ENCODE measurements around the gene KNDC1.

KNDC1 gene

DNA sequence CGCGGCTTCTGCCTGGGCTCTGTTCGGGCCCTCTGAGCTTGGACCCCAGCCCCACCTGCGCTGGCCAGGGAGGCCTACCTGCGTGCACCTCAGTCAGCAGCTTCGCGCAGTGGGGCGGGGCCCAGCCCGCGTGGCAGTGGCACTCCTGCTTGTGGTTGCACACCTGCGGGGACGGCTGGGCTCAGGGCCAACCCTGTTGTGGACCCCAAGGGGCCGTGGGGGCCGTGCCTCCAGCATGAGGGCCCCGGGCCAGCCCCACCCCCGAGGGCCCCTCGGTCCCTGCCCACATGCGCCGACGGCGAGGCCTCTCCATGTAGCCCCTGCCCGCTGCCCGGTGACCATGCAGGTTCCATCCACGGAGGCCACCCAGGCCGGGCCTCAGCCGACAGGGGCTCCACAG is 109.3 kb downstream of the KNDC1 start:
- Mint-ChIP-seq H3K4me3 (no peak overlapping the region), H3K4me1 (peaks cover 9% of the 10 kb centered on the region), H3K9me3 (no peaks in the 10 kb centered on the region), H3K27ac (no peak overlapping the region), H3K27me3 (no peaks in the 10 kb centered on the region), H3K36me3 (peaks cover 8% of the 10 kb centered on the region)
- DNase-seq (ENCODE audit: low spot score in 2 of 2): no peak
- no peak for ATAC-seq (ENCODE audit: low read depth)

DNA sequence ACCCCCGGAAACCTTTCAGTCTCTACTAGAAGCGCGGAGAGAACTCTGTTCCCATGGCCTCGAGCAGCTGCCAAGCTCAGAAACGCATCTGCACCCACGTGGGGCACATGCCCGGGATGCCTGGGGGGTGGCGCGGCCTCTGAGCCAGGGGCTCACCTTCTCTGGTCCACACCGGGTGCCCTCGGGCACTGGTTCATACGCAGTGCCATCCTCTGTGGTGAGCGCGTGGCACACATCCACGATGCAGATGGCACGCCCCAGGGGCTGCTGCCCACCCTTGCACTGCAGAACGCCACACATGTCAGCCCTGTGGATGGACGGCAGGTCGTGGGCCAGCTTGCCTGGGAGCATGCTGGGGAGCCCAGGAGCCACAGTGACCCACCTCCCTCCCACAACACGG is 110.2 kb downstream of the KNDC1 start:
- no peak for DNase-seq (ENCODE audit: low spot score in 2 of 2)
- H3K4me1 Mint-ChIP-seq: peaks cover 2% of the 10 kb centered on the region
- H3K36me3 Mint-ChIP-seq: peaks cover 6% of the 10 kb centered on the region
- no peak for ATAC-seq (ENCODE audit: low read depth)
- H3K4me3 Mint-ChIP-seq: no peak overlapping the region
- no peak overlapping the region for H3K27ac Mint-ChIP-seq
- H3K27me3 Mint-ChIP-seq: no peaks in the 10 kb centered on the region
- no peaks in the 10 kb centered on the region for H3K9me3 Mint-ChIP-seq

DNA sequence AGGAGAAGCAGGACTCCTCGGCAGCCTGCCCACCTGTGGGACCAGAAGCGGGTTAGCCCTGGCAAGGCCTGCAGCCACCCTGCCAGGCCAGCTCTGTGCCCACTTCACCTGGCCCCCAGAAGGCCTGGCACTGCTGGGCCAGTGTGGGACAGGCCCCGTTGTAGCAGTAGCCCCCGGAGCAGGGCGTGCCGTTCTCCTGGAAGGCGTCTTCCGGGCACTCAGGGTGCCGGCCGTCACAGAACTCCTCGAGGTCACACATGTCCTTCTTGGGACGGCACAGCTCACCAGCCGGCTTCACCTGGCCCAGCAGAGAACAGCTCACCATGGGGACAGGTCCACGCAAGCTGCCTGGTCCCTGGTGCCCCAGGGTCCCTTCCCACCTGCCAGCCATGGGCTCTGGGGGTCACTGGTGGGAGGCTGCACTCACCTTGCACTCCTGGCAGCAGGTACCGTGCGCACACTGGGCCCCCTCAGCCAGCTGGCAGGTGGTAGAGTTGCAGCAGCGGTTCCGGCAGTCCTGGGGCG is 110.8 kb downstream of the KNDC1 start:
- Mint-ChIP-seq H3K27ac (no peak overlapping the region), H3K27me3 (no peaks in the 10 kb centered on the region), H3K36me3 (peaks cover 6% of the 10 kb centered on the region), H3K9me3 (no peaks in the 10 kb centered on the region), H3K4me3 (no peak overlapping the region), H3K4me1 (no peaks in the 10 kb centered on the region)
- ATAC-seq (ENCODE audit: low read depth) (no peak), DNase-seq (ENCODE audit: low spot score in 2 of 2) (no peak)

DNA sequence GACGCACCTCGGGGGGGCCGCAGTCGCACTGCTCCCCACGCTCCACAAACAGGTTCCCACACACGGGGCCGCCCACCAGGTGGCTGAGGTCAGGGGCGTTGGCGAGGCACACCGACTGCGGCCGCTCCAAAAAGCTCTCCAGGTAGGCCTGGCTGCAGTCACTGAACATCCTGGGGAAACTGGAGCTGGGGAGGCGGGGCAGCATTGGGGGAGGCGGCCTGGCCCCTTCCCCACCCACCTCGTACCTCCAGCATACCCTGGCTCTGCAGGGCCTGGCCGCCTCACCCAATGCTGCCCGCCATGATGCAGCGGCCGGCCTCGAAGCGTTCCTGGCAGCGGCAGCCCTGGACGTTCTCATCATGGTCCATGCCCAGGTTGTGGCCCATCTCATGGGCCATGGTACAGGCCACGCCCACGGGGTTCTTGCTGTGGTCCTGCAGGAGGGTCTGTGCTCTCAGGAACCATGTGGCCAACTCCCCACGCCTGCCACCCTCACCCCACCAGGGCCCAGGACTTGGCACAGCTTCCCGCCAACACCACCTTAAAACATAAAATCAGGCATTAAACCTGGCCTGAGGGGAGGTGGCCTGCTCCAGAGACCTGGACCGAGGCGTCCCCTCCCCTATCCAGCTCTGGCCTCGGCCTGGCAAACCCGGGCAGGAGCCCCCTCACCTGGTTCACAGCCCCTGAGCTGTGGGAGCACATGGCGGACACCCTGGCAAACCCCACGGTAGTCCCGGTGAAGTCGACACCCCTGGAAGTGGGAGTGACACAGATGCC is 111.7 kb downstream of the KNDC1 start:
- no peaks in the 10 kb centered on the region for H3K9me3 Mint-ChIP-seq
- no peak overlapping the region for H3K4me3 Mint-ChIP-seq
- peaks cover 6% of the 10 kb centered on the region for H3K36me3 Mint-ChIP-seq
- peak overlapping the region; percentile 31 for H3K27ac Mint-ChIP-seq
- ATAC-seq (ENCODE audit: low read depth): no peak
- no peaks in the 10 kb centered on the region for H3K27me3 Mint-ChIP-seq
- no peaks in the 10 kb centered on the region for H3K4me1 Mint-ChIP-seq
- no peak for DNase-seq (ENCODE audit: low spot score in 2 of 2)

DNA sequence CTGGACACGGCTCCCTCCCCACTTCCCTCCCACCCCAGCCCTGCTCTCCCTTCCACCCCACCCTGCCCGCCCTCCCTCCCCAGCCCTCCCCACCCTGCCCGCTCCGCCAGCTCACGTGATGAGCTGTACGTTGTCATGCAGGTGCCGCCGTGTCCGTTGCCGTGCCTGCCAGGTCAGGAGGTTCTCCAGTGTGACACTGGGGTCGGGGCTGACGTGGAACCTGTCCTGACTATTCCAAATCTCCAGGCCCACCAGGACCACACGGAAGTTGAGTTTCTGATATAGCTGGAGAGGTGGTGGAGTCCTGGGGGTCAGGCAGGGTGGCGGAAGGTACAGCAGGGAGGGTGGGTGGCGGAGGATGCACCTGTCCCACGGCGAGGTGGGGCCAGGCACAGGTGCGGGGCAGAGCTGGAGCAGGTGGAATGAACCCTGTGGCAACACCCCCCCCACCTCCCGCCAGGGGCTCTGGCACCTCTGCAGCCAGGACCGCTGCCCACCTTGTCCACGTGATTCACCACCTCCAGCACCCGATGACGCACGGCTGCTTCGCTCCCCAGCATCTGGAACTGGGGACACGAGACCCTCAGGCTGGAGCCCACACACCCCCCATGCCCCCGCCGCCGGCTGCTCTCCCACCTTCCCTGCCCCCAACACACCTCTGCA is 112.4 kb downstream of the KNDC1 start:
- H3K4me1 Mint-ChIP-seq: peaks cover under 1% of the 10 kb centered on the region
- H3K27ac Mint-ChIP-seq: peak overlapping the region; percentile 31
- H3K4me3 Mint-ChIP-seq: no peak overlapping the region
- no peaks in the 10 kb centered on the region for H3K27me3 Mint-ChIP-seq
- peaks cover 6% of the 10 kb centered on the region for H3K36me3 Mint-ChIP-seq
- ATAC-seq (ENCODE audit: low read depth) (no peak), DNase-seq (ENCODE audit: low spot score in 2 of 2) (no peak)
- H3K9me3 Mint-ChIP-seq: no peaks in the 10 kb centered on the region

DNA sequence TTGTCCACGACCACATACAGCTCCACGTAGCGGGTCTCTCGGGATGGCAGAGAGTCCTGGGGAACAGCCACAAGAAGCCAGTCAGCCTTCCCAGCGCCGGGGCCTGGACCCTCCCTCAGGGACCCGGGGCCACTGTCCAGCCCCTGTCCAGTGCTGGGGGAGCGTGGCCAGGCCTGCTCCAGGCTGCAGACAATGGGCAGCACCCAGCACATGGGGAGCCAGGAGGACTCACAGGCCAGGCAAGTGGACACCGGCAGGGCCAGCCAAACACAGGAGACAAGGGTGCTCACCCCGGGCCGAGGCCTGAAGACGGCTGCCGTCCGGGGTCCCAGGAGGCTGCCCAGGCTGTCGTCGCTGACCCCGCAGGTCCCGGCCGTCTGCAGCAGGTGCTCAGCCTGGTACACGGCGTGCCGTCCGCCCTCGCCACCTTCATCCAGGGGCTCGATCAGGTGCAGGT is 113.0 kb downstream of the KNDC1 start:
- Mint-ChIP-seq H3K9me3 (no peaks in the 10 kb centered on the region), H3K27ac (peak overlapping the region; percentile 97), H3K27me3 (no peaks in the 10 kb centered on the region), H3K36me3 (peaks cover 6% of the 10 kb centered on the region), H3K4me1 (peaks cover 5% of the 10 kb centered on the region), H3K4me3 (no peak overlapping the region)
- DNase-seq (ENCODE audit: low spot score in 2 of 2): no peak
- ATAC-seq (ENCODE audit: low read depth): no peak

DNA sequence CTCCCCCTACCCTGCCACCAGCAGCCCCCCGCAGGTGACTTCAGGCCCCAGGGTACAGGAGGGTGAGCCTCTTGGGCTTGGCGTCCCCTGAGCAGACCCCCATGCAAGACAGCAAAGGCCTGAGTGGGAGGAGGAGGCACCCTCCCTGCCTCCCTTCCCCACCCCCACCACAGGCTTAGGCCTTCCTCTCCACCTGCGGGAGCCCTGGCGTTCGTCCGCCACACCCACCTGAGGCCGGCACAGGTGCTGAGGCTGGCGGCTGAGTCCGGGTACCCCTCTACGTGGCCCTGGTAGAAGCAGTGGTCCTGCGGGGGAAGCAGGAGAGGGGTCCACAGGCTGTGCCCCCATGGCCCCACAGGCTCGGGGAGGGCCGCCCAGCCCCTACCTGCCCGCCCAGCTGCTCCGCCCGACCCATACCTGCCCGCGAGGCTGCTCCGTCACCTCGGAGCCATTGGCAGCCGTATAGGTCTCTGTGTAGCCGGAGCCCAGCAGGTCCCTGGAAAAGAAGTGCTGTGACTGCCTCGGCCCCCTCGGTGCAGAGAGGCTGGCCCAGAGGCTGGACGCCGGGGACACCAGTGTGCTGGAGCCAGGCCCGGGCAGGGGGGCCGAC is 113.6 kb downstream of the KNDC1 start:
- Mint-ChIP-seq H3K36me3 (peaks cover 6% of the 10 kb centered on the region), H3K9me3 (no peaks in the 10 kb centered on the region), H3K4me1 (peaks cover 12% of the 10 kb centered on the region), H3K4me3 (no peak overlapping the region), H3K27me3 (no peaks in the 10 kb centered on the region), H3K27ac (peak overlapping the region; percentile 97)
- DNase-seq (ENCODE audit: low spot score in 2 of 2) (no peak), ATAC-seq (ENCODE audit: low read depth) (no peak)

DNA sequence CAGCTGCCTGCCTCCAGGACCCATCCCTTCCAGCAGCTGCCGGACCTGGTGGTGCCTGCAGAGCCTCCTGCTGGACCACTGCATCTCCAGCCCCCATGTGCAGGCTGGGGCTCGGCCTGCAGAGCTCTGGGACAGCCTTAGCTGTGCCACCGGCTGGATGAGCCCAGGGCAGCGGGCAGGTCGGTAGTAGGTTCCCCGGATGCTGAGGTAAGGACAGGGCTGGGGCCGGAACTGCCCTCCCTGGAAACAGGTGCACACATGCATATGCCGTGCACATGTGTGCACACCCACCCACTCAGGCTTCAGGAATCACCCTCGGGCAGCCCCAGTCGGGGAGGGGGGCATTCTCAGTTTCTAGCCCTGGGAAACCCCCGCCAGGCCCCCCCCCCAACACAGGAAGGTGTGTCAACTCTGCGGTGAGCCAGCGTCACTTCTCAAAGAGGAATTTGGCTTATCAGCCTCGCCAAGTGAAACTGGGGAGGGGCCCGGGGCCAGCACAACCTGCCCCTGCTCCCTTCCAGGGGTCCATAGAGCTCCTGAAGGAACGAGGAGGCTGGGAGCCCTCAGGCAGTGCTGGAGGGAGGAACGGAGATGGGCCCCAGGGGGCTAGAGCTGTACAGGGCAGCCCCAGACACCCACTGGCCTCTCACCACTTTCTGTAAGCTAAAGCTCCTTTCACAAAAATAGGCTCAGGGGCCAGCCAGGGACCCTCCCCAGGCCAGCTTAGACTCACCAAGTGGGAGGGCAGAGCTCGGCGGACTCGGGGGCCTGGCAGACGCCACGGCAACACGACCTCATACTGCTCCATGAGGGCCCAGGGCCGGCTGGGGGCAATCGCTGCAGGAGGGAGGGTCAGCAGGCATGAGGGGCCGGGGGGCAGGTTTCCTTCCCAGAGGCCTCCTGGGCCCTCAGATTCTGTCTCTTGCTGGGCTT is 115.0 kb downstream of the KNDC1 start:
- peak overlapping the region; percentile 97 for H3K27ac Mint-ChIP-seq
- H3K4me3 Mint-ChIP-seq: peak overlapping the region; percentile 90
- peaks cover 6% of the 10 kb centered on the region for H3K36me3 Mint-ChIP-seq
- ATAC-seq (ENCODE audit: low read depth) (peak; percentile 68), DNase-seq (ENCODE audit: low spot score in 2 of 2) (peak; percentile 73 to 75)
- H3K4me1 Mint-ChIP-seq: peaks cover 21% of the 10 kb centered on the region
- H3K27me3 Mint-ChIP-seq: no peaks in the 10 kb centered on the region
- H3K9me3 Mint-ChIP-seq: no peaks in the 10 kb centered on the region

DNA sequence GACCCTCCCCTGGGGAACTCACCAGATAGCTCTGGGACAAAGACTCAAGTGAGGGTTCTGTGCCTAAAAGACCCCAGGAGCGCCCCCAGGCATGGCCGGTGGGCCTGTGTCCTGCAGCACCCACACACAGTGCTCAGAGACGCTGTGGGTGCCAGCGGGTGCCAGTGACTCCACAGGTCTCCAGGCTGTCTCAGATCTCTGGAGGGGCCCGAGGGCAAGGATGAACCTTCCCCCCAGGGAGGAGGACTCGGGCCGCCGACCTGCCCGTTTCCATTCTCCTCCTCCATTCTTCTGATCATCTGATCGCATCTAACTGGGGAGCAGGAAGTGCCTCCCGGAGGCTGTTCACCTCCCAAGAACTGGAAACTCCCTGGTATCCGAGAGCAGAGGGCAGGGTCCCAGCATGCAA is 115.7 kb downstream of the KNDC1 start:
- peak in 1 of 2 donors; percentile 63 for DNase-seq (ENCODE audit: low spot score in 2 of 2)
- Mint-ChIP-seq H3K27ac (peak overlapping the region; percentile 97), H3K4me1 (peaks cover 23% of the 10 kb centered on the region), H3K4me3 (peak overlapping the region; percentile 90), H3K36me3 (peaks cover 10% of the 10 kb centered on the region), H3K9me3 (no peaks in the 10 kb centered on the region), H3K27me3 (no peaks in the 10 kb centered on the region)
- peak; percentile 40 for ATAC-seq (ENCODE audit: low read depth)

Data from memory B cell (primary cell).